Activated naive CD4-positive, alpha-beta T cell treated with Interleukin-2 at 50 U/mL for 16 hours (primary cell): ENCODE results near the gene BCAT1.

Experiments
- DNase-seq: peaks from one replicate; pipeline ENCODE4 v3.0.0-alpha.2; 2020

BCAT1 gene

DNA sequence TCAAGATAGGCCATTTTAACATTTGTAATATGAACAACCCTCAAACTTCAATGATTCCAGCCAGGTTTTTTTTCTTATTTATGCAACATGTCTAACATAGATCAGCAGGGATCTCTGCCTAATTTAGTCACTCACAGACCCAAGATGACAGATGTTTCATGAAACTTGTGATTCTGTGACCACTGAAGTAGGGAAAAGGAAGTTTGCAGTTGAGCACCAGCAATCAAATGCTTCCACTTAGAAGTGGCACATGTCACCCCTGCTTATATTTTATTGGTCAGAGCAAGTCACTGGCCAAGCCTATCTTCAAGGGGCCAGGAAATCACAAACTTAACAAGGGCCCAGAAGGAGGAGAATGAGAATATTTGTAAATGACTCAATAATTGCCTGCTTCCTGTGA lies 150.6 kb downstream of the BCAT1 start:
- DNase-seq, result no peak

DNA sequence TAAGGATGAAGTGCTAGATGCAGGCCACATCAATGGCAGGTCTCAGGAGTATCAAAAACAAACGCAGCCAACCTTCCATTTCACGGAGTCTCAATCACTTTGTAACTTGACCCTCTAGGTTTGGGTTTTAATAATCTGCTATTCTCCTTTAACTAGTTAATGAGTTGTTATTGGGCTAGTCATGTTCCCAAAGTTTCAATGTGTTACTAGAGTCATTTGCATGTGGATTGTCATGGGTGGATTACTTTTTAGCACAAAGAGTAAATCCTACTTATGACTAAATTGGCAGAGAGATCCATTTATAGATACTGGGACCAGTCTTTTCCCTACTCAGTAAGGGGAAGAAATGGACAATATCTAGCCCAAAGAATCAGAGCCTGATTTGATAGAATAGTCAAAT lies 151.0 kb downstream of the BCAT1 start:
- no peak for DNase-seq

DNA sequence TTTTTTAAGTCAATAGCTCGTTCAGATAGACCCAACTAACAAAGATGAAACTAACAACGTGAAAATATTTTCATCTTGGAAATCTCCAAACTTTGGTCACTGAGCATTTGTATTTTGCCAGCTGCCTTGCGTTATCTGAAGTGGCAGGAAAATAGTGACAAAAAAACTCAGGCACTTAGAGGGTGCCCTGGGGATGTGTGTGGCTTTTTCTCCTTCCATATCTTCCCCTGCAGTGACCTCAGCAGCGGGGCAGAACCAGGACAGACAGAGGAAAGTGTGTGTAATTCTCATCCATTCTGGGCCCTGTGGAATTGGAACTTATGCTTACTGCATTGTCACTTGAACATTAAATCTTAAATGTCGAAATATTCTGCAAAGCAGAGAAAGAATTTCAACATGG lies 152.0 kb downstream of the BCAT1 start:
- no peak for DNase-seq

DNA sequence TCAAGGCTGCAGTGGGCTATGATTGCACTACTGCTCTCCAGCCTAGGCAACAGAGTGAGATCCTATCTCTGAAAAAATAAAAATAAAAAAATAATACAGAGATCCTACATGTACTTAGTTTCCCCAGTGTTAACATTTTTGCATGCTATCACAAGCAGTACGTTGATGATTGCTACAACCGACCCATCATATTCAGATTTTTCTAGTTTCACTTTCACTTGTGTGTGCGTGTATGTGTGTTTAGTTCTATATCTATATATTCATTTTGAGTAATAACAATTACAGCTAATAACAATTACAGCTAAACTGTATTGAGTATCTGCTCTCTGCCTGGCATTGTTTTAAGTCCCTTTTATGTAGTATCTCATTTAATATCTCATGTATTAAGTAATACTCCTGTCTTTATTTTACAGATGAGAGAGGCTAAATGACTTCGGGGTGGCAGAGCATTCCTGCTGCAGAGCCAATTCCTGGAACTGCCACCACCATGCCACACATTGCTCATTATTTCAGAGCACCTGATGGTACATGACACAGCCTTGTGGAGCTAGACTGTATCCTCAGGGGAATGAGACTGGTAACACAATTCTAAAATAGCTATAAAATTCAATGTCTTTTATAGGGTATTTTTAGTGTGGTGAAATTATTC lies 153.1 kb downstream of the BCAT1 start:
- no peak for DNase-seq

- no peak for DNase-seq
These were observed 157.3 kb downstream of the BCAT1 start for GRCh38 chr12:24791622-24792021.

- no peak for DNase-seq
These were observed 160.0 kb downstream of the BCAT1 start for GRCh38 chr12:24788886-24789285.

GRCh38 chr12:24780697-24781368 lies 168.1 kb downstream of the BCAT1 start:
- no peak for DNase-seq

DNA sequence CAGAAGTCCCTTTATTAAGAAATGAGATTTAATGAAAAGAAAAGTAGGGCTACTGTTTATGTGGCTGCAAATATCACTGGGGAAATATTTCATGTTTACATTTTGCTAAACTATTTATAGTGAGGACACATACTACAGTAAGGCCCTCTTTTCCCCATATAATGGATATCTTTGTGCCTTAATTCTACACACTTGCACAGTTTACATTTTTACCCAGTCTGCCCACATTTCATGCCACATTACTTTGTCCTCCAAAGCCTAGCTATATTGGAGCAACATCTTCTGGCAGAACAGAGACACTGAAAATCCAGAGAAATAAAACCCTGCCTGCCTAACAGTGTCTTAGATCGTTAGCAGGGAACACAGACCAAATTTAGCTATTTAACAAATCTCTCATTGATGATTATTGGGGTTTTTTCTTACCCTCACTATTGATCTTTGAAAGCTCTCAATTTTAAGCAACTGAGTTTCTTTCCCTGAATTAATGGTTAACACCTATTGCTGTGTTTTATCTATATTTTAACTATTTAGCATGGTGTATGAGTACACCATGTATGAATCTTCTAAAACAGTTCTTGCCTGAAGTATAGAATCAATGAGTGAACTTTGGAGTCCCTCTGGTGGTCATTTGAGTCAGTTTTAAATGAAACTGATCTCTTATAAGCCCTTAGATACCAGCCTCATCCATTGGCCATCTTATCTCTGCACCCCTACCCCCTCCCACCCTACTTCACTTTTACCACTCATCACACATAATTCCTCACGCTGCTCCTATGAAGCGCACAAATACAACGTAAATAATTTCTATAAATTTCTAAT lies 170.2 kb downstream of the BCAT1 start:
- no peak for DNase-seq

GRCh38 chr12:24777359-24777758 lies 171.5 kb downstream of the BCAT1 start:
- no peak for DNase-seq

- no peak for DNase-seq
These were observed 172.0 kb downstream of the BCAT1 start for GRCh38 chr12:24776861-24777260.

- no peak for DNase-seq
These were observed 173.8 kb downstream of the BCAT1 start for GRCh38 chr12:24775073-24775472.

DNA sequence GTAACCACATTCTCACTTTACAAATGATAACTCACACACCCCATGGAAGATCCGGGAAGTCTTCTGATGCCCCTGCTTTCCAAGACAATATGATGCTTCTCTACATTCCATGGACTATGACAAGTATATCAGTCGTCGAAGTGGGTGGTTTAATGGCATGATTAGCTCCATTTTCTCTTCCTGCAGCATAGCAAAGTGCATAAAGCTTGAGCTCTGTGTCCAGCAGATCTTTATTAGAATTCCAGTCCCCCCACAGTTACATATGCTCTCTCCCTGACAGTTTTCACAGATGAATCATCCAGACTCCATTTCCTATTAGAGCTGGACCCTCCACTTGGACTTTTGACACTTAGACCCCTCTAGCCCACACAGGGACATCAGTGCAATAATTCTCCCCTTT lies 174.9 kb downstream of the BCAT1 start:
- no peak for DNase-seq

GRCh38 chr12:24772813-24773212 lies 176.1 kb downstream of the BCAT1 start:
- no peak for DNase-seq

DNA sequence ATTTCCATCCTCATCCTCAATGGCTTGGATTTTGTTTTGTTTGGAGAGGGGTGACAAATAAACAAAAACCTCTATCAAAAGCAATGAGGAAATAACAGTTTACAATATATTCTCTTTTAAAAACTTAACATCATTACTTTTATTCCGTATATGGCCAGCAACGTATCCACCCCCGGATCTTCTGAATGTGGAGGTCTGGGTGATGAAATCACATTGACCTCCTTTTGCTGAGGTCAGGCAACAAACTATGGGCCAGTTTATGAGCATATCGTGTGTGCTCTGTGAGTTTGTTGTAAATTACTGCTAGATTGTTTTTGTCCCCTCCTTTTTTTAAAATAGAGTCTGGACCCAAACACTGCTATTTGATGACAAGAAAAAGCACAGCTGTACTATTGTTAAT lies 178.1 kb downstream of the BCAT1 start:
- DNase-seq, result no peak

- no peak for DNase-seq
These were observed 178.6 kb downstream of the BCAT1 start for GRCh38 chr12:24770334-24770733.

DNA sequence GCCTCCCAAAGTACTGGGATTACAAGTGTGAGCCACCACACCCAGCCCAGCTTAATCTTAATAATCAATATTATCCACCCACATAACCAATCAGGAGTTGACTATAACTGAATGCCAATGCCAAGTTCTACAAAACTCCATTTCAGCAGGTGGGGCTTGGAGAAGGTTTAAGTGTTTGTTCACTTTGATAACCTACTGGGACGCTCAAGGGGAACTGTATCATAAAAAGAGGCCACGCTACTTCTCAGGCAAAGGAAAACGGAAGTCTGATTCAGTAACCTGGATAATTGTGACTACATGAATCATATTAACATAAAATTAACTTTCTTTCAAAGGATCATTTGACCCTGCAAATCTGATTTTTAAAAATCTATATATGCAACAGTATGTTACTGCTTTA lies 179.2 kb downstream of the BCAT1 start:
- no peak for DNase-seq

DNA sequence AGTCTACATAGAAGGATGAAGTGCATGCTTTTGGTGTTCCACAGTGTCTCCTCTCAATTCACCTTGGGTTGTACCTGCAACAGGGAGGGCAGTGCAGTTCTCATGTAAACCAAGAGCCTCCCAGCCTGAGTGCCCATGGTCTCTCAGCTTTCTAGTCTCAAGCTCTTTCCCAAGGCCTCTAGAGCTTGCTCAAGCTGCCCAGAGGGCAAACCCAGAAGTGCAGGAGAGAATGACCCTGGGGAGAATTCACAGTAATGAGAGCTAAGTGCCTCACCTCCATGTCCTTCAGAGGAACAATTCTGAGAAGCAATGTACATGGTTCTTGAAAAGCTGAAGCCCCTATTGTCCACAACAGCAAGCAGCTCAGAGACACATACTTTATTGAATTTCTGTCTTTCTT lies 180.5 kb downstream of the BCAT1 start:
- no peak for DNase-seq

- DNase-seq, result no peak
These were observed 181.9 kb downstream of the BCAT1 start for GRCh38 chr12:24767016-24767415.

GRCh38 chr12:24764712-24765111 lies 184.2 kb downstream of the BCAT1 start:
- DNase-seq, result no peak

DNA sequence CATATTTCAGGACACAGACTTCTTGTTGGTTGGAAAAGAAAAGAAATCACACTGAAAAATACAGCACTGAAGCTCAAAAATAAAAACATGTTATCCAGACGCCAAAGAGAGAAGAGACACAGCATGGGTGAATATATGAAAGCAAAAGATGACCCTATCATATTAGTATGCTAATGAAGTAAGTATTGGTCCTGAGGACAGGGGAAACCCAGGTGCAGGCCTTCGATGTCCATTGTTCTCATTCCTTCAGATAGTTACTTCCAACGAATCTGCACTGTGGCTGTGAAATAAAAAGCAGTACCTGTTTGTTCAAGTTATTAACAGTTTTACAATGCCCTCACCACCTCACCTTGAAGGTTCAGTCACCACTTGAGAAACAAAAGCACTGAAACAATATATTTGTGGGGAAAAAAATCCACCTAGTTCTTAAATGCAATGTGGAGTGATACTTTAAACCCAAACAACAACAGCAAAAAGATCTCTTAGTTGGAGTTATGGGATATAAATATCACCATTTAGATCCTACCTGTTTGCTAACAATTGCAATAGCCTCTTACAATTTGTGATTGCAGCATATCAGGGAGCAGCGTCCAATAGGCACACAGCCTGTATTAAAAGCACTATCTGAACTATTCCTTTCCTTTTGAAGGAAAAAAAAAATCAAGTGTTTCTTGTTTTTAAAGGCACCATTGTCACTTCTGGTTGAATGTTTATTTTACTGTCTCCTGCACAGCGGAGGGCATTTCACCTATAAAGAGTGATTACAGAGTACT lies 188.1 kb downstream of the BCAT1 start:
- no peak for DNase-seq

DNA sequence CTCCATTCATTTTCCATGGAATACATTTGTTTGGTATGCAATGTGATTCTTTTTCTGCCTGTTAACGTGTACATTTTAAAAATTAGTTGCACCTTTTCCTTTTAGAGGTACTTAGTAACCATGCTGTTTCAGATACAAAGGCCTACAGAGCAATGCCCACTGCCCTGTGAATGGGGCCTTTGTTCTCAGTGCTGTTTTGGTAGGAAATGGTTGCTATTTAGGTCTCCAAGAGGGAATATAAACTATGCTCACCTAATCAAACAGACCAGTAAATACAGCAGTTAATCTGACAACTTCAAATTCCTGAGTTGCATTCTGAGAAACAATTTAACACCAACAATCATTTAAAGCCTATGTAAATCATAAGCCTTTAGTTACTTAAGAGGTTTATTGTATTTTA lies 188.7 kb downstream of the BCAT1 start:
- no peak for DNase-seq
